GM18517 (cell line): ENCODE data around the gene COL17A1.

Source experiments
- ATAC-seq: cut with Tn5 transposase; IDR thresholded peaks from one replicate; pipeline ENCODE4 v1.9.1; 2021; ENCODE audit warnings: mild to moderate bottlenecking, moderate library complexity; ENCODE audit not compliant: unreplicated experiment

Gene COL17A1

GRCh38 chr10:104098358-104098925, 12.8 kb upstream of the COL17A1 start:
- ATAC-seq = no peak

GRCh38 chr10:104096692-104097091, 11.0 kb upstream of the COL17A1 start:
- no peak for ATAC-seq

GRCh38 chr10:104092749-104093148, 7.1 kb upstream of the COL17A1 start:
- ATAC-seq = no peak

- ATAC-seq = no peak
These were observed 4.9 kb upstream of the COL17A1 start for GRCh38 chr10:104090611-104091010.

GRCh38 chr10:104089621-104090020, 3.9 kb upstream of the COL17A1 start:
- no peak for ATAC-seq

- no peak for ATAC-seq
These were observed 2.6 kb upstream of the COL17A1 start for GRCh38 chr10:104088239-104088638.

GRCh38 chr10:104084482-104085142, 1.1 kb downstream of the COL17A1 start:
- ATAC-seq = no peak

- no peak for ATAC-seq
These were observed 3.7 kb downstream of the COL17A1 start for GRCh38 chr10:104081998-104082397.

GRCh38 chr10:104080762-104081161, 4.9 kb downstream of the COL17A1 start:
- no peak for ATAC-seq

- ATAC-seq = no peak
These were observed 8.0 kb downstream of the COL17A1 start for GRCh38 chr10:104077663-104078151.

- no peak for ATAC-seq
These were observed 8.4 kb downstream of the COL17A1 start for GRCh38 chr10:104077247-104077646.

- no peak for ATAC-seq
These were observed 8.9 kb downstream of the COL17A1 start for GRCh38 chr10:104076743-104077160.

GRCh38 chr10:104074505-104074904, 11.2 kb downstream of the COL17A1 start:
- ATAC-seq = no peak

- ATAC-seq = no peak
These were observed 12.9 kb downstream of the COL17A1 start for GRCh38 chr10:104072786-104073185.

- no peak for ATAC-seq
These were observed 16.1 kb downstream of the COL17A1 start for GRCh38 chr10:104069613-104070012.

GRCh38 chr10:104067525-104067924, 18.2 kb downstream of the COL17A1 start:
- ATAC-seq = no peak

- no peak for ATAC-seq
These were observed 18.7 kb downstream of the COL17A1 start for GRCh38 chr10:104066945-104067344.

GRCh38 chr10:104065748-104066147, 19.9 kb downstream of the COL17A1 start:
- no peak for ATAC-seq

- no peak for ATAC-seq
These were observed 24.5 kb downstream of the COL17A1 start for GRCh38 chr10:104061196-104061595.

GRCh38 chr10:104059364-104059763, 26.3 kb downstream of the COL17A1 start:
- no peak for ATAC-seq

GRCh38 chr10:104057717-104058116, 28.0 kb downstream of the COL17A1 start:
- no peak for ATAC-seq

GRCh38 chr10:104056619-104057273, 28.9 kb downstream of the COL17A1 start:
- ATAC-seq = no peak
